ENCODE results near the gene NPY5R. TPM values are rescaled to one million over a fixed set of nuclear protein-coding genes. Genes with fewer than 3 reads are reported as not detected.

NPY5R gene
- total RNA-seq, 3 donors from 2014 or later, result not detected

DNA sequence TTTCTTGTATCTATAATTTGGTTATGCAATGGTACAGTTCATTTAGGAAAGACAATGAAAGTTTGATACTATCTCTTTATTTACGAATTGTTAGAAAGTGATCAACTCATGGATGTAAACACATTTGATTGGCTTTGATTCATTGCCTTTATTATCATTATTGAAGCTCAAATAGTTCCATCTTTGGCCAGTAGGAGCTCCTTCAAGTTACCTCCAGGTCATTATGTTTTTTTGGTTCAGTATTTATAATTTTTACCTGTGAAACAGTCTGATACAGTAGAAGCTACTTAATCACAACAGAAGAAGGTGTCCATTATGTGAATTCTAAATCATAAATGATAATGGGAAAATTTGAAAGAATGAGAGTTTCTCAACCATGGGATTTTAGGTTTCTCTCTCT is 12.4 kb downstream of the NPY5R start:
- Mint-ChIP-seq H3K27me3 (ENCODE audit: low read depth) (no peaks in the 10 kb centered on the region), H3K9me3 (no peaks in the 10 kb centered on the region), H3K4me1 (ENCODE audit: low read depth) (no peaks in the 10 kb centered on the region), H3K4me3 (no peak overlapping the region), H3K36me3 (ENCODE audit: insufficient read depth) (no peaks in the 10 kb centered on the region)
- ATAC-seq (no peak), DNase-seq (no peak)

DNA sequence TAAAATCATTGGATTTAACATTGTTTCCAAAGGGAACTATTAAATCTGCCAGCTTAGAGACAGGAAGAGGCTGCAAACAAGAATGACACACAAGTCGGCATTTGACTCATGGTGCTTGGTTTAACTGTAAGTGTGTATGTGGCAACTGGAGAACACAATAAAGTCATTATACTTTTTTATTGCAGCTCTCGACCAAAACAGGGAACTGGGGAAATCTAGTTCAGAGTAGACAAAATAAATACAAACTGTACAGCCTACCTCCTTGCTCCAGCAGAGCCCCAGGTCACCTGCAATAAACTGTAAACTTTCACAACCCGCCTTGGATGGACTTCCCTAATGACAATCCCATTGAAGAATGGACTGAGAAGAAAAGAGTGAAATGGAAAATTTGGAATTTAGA is 24.0 kb downstream of the NPY5R start:
- H3K36me3 Mint-ChIP-seq (ENCODE audit: insufficient read depth), result no peaks in the 10 kb centered on the region
- no peak overlapping the region for H3K4me3 Mint-ChIP-seq
- DNase-seq (no peak), ATAC-seq (no peak)
- peaks cover 4% of the 10 kb centered on the region for H3K27me3 Mint-ChIP-seq (ENCODE audit: low read depth)
- H3K9me3 Mint-ChIP-seq, result no peaks in the 10 kb centered on the region
- no peaks in the 10 kb centered on the region for H3K4me1 Mint-ChIP-seq (ENCODE audit: low read depth)

GRCh38 chr4:163372029-163372428 is 28.3 kb downstream of the NPY5R start:
- H3K27me3 Mint-ChIP-seq (ENCODE audit: low read depth), result no peaks in the 10 kb centered on the region
- no peaks in the 10 kb centered on the region for H3K36me3 Mint-ChIP-seq (ENCODE audit: insufficient read depth)
- H3K4me1 Mint-ChIP-seq (ENCODE audit: low read depth), result no peaks in the 10 kb centered on the region
- DNase-seq (no peak), ATAC-seq (no peak)
- H3K4me3 Mint-ChIP-seq, result no peak overlapping the region
- no peaks in the 10 kb centered on the region for H3K9me3 Mint-ChIP-seq

- H3K27me3 Mint-ChIP-seq (ENCODE audit: low read depth), result peaks cover 3% of the 10 kb centered on the region
- no peaks in the 10 kb centered on the region for H3K36me3 Mint-ChIP-seq (ENCODE audit: insufficient read depth)
- no peak overlapping the region for H3K4me3 Mint-ChIP-seq
- ATAC-seq (no peak), DNase-seq (no peak)
- H3K9me3 Mint-ChIP-seq, result no peaks in the 10 kb centered on the region
- no peaks in the 10 kb centered on the region for H3K4me1 Mint-ChIP-seq (ENCODE audit: low read depth)
Measured at GRCh38 chr4:163378661-163379060, 35.0 kb downstream of the NPY5R start.

DNA sequence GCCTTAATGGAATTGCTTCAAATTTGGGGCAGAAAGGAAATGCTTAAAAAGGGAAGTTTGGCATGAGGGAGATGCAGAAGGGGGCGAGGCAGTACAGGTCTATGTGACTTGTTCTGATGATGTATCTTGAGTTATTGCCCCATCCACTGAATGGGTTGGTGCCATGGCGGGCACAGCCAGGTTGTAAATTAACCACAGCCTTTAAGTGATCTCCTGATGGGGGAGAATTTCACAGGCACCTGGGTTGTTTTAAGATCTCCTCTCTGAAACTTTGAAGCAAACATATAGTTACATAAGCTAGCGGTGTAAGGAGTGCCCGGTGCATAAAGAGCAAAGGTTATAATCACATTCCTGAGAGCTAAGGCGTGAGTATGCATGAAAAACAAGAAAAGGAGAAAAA is 37.0 kb downstream of the NPY5R start:
- H3K27me3 Mint-ChIP-seq (ENCODE audit: low read depth), result peaks cover 3% of the 10 kb centered on the region
- no peaks in the 10 kb centered on the region for H3K36me3 Mint-ChIP-seq (ENCODE audit: insufficient read depth)
- no peak for ATAC-seq

DNA sequence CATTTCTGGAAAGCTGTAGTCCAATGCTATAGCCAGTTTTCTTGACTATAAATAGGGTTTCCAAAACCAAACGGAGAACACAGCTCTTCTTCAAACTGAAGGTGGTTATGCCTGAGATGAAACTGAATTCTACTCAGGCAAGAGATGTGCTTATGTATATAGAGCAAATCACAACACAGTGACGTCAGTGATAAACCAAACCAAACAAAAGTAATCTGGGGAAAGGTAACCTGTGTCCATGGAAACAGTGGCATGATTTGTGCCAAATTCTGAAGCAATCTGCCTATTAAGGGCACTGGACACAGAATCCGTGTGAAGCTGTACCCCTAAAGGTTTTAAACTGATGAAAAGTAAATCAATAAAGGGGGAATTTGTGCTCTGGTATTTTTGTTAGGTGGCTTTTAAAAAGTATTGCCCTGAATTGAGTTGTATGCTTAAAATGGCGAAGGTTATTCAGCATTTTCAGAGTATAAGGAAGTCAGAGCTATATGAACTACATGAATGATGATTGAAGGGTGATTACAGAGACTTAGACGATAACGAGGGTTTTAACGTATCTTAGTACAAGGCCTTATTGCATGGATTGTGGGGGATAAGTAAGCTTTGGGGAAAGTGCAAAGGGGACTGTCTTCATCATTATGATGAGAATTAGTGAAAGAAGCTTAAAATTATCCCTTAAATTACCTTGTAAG is 38.6 kb downstream of the NPY5R start:
- no peaks in the 10 kb centered on the region for H3K36me3 Mint-ChIP-seq (ENCODE audit: insufficient read depth)
- no peak overlapping the region for H3K4me3 Mint-ChIP-seq
- ATAC-seq (no peak), DNase-seq (no peak)
- H3K9me3 Mint-ChIP-seq, result no peaks in the 10 kb centered on the region
- no peaks in the 10 kb centered on the region for H3K4me1 Mint-ChIP-seq (ENCODE audit: low read depth)
- H3K27me3 Mint-ChIP-seq (ENCODE audit: low read depth), result peaks cover 3% of the 10 kb centered on the region

More for the DNA sequence above, 37.0 kb downstream of the NPY5R start:
- Mint-ChIP-seq H3K4me1 (ENCODE audit: low read depth) (no peaks in the 10 kb centered on the region), H3K4me3 (no peak overlapping the region), H3K9me3 (no peaks in the 10 kb centered on the region)
- no peak for DNase-seq

DNA sequence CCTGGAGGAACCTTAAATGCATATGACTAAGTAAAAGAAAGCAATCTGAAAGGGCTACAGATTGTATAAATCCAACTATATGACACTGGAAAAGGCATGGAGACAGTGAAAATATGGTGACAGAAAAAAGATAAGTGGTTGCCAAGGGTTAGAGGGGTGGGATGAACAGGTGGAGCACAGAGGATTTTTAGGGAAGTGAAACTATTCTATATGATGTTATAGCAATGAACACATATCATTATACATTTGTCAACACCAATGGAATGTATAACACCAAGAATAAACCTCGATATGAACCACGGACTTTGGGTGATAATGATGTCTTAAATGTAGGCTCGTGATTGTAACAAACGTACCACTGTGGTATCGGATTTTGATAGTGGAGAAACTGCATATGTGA is 40.7 kb downstream of the NPY5R start:
- Mint-ChIP-seq H3K9me3 (no peaks in the 10 kb centered on the region), H3K4me3 (no peak overlapping the region), H3K4me1 (ENCODE audit: low read depth) (no peaks in the 10 kb centered on the region), H3K36me3 (ENCODE audit: insufficient read depth) (no peaks in the 10 kb centered on the region), H3K27me3 (ENCODE audit: low read depth) (peaks cover 3% of the 10 kb centered on the region)
- DNase-seq (no peak), ATAC-seq (no peak)

DNA sequence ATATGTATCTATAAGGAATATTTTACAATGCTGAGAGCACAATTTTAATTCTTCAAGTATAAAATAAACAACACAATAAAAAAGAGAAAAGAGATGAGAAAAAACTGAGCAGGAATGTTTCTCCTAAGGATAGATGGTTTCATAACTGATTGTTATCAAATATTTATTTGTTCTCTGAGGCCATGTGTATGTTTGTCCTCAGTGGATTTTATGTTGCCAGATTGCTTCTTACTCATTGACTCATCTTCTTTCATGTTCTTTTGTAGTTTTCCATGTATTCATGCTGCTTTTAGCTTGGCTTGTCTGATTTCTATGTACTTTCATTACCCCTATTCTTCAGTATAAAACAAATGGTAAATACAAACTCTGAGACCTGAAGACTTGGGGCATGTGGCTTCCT is 41.2 kb downstream of the NPY5R start:
- H3K36me3 Mint-ChIP-seq (ENCODE audit: insufficient read depth), result no peaks in the 10 kb centered on the region
- H3K4me1 Mint-ChIP-seq (ENCODE audit: low read depth), result no peaks in the 10 kb centered on the region
- no peak overlapping the region for H3K4me3 Mint-ChIP-seq
- no peak for ATAC-seq
- no peaks in the 10 kb centered on the region for H3K9me3 Mint-ChIP-seq
- no peak for DNase-seq
- peaks cover 3% of the 10 kb centered on the region for H3K27me3 Mint-ChIP-seq (ENCODE audit: low read depth)

GRCh38 chr4:163385466-163385865 is 41.8 kb downstream of the NPY5R start:
- Mint-ChIP-seq H3K4me3 (no peak overlapping the region), H3K9me3 (no peaks in the 10 kb centered on the region), H3K4me1 (ENCODE audit: low read depth) (no peaks in the 10 kb centered on the region), H3K27me3 (ENCODE audit: low read depth) (peaks cover 3% of the 10 kb centered on the region), H3K36me3 (ENCODE audit: insufficient read depth) (no peaks in the 10 kb centered on the region)
- no peak for DNase-seq
- ATAC-seq, result no peak

GRCh38 chr4:163391756-163392155 is 48.1 kb downstream of the NPY5R start:
- Mint-ChIP-seq H3K27me3 (ENCODE audit: low read depth) (peaks cover 4% of the 10 kb centered on the region), H3K36me3 (ENCODE audit: insufficient read depth) (no peaks in the 10 kb centered on the region), H3K4me1 (ENCODE audit: low read depth) (no peaks in the 10 kb centered on the region), H3K9me3 (no peaks in the 10 kb centered on the region), H3K4me3 (no peak overlapping the region)
- no peak for DNase-seq
- no peak for ATAC-seq

DNA sequence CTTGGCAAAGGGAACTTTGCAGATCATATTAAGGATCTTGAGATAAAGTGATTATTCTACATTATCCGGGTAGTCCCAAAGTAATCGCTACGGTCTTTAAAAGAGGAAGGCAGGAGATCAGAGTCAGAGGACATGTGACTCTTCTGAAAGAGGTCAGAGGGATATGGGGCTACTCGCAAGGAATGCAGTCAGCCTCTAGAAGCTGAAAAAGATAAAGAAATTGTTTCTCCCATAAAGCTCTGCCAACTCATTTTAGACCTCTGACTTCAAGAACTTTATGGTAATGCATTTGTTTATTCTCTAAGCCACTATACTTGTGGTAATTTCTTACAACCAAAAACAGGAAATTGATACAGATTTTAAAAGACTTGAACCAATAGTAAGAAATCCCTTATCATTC is 48.6 kb downstream of the NPY5R start:
- Mint-ChIP-seq H3K4me1 (ENCODE audit: low read depth) (no peaks in the 10 kb centered on the region), H3K27me3 (ENCODE audit: low read depth) (peaks cover 4% of the 10 kb centered on the region), H3K9me3 (no peaks in the 10 kb centered on the region), H3K4me3 (no peak overlapping the region), H3K36me3 (ENCODE audit: insufficient read depth) (no peaks in the 10 kb centered on the region)
- no peak for ATAC-seq
- DNase-seq, result no peak

DNA sequence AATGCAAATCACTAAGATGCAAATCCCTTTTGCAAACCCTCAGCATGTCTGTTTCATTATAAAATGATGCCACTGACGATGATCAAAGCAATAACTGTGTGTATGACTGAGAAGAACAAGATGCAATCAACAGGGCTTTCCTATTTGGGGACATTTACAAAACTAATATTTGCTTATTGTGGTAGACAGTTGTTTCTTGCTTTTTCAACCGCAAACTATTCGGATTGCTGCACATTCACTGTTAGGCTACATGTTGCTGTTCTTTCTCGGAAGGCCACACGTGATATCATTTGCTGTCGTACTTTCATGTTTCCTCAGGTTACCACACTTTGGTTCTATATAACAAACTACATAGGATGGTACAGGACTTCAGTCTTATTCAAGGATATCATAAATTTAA is 49.8 kb downstream of the NPY5R start:
- Mint-ChIP-seq H3K27me3 (ENCODE audit: low read depth) (peaks cover 5% of the 10 kb centered on the region), H3K36me3 (ENCODE audit: insufficient read depth) (no peaks in the 10 kb centered on the region), H3K9me3 (no peaks in the 10 kb centered on the region), H3K4me3 (no peak overlapping the region), H3K4me1 (ENCODE audit: low read depth) (no peaks in the 10 kb centered on the region)
- no peak for DNase-seq
- no peak for ATAC-seq

- Mint-ChIP-seq H3K4me1 (ENCODE audit: low read depth) (no peaks in the 10 kb centered on the region), H3K9me3 (no peaks in the 10 kb centered on the region), H3K27me3 (ENCODE audit: low read depth) (peaks cover 5% of the 10 kb centered on the region), H3K4me3 (no peak overlapping the region), H3K36me3 (ENCODE audit: insufficient read depth) (no peaks in the 10 kb centered on the region)
- ATAC-seq, result no peak
- DNase-seq, result no peak
Measured at GRCh38 chr4:163395055-163395454, 51.4 kb downstream of the NPY5R start.

DNA sequence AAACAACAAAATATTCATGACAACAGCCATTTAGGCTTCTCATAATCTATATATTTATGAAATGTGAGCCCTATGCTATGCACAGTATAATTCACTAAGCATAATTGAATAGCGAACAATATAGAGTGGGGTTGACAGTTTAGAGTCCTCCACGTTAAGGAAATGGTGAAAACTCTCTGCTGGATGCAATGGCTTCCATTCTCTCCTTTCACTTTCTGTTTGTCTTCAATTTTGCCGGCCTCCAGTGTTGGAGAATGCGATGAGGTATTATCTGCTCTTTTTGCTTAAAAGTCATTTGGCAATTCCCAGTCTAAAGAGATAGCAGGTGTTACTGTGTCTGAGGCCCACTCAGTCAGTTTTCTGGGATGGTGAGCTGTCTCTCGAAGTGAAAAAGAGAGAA is 52.1 kb downstream of the NPY5R start:
- DNase-seq, result no peak
- Mint-ChIP-seq H3K4me3 (no peak overlapping the region), H3K4me1 (ENCODE audit: low read depth) (no peaks in the 10 kb centered on the region), H3K9me3 (no peaks in the 10 kb centered on the region), H3K36me3 (ENCODE audit: insufficient read depth) (no peaks in the 10 kb centered on the region), H3K27me3 (ENCODE audit: low read depth) (peaks cover 4% of the 10 kb centered on the region)
- no peak for ATAC-seq

DNA sequence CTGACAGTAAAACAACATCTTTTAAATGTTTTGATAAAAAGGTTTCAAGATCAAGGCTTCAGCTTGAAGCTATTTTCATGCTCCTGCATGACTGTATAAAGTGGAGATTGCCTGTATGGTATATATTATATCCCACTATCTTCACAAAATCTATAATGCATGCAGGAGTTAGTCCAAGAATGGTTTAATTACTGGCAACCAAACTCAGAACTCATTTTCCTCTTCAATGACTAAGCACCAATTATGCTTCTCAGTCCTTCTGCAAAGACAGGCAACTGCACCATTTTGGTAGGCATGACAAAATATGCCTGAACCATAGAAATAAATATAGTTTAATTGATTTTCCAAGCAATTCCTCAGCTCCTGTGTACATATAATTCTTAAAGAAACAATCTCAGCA is 54.5 kb downstream of the NPY5R start:
- no peaks in the 10 kb centered on the region for H3K36me3 Mint-ChIP-seq (ENCODE audit: insufficient read depth)
- peaks cover 2% of the 10 kb centered on the region for H3K27me3 Mint-ChIP-seq (ENCODE audit: low read depth)
- no peaks in the 10 kb centered on the region for H3K4me1 Mint-ChIP-seq (ENCODE audit: low read depth)
- H3K9me3 Mint-ChIP-seq, result no peaks in the 10 kb centered on the region
- no peak overlapping the region for H3K4me3 Mint-ChIP-seq
- ATAC-seq (no peak), DNase-seq (no peak)

DNA sequence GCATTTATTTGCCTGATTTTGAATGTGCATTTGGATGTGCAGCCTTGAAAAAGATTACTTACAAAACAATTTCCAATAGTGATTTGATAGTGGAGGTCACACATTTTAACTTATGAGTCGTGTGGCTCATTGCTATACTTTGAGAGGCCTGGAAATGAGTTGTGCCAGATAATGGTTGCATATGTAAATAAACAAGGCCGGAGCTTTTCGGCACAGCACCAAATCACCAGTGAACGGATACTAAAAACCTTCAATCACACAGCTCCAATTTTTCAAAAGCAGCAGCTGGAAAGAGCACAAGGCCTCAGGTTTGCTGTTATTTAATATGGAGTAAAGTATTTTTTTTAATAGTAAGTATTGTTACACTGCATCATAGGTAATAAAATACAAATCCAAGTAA is 57.2 kb downstream of the NPY5R start:
- DNase-seq (no peak), ATAC-seq (no peak)
- Mint-ChIP-seq H3K9me3 (no peaks in the 10 kb centered on the region), H3K36me3 (ENCODE audit: insufficient read depth) (no peaks in the 10 kb centered on the region), H3K4me1 (ENCODE audit: low read depth) (no peaks in the 10 kb centered on the region), H3K27me3 (ENCODE audit: low read depth) (peaks cover 6% of the 10 kb centered on the region), H3K4me3 (no peak overlapping the region)
